Caco-2 (cell line): ENCODE data around the gene GJA1. TPM values are rescaled to one million over a fixed set of nuclear protein-coding genes. Genes with fewer than 3 reads are reported as not detected.
"Not testable (repeated sequence)": the region's sequence is repeated elsewhere in the genome, so short reads cannot be mapped to it uniquely, and the experiment has no call there.

Experiments used
- BruUV-seq: library from RNA; stranded (reverse); fragments of 400-500 nt; replicated peaks from 2 replicates; lab custom pipeline; 2021; lab: Mats Ljungman, UMichigan
- CTCF ChIA-PET: fragments of 300-600 bp; sonication (Branson Sonifier 250); formaldehyde crosslinking; loops from one replicate; lab custom pipeline; 2022; ENCODE audit warnings: antibody characterized with exemption; lab: Charles Lee
- POLR2A ChIA-PET: fragments of 300-600 bp; sonication (Branson Sonifier 250); formaldehyde crosslinking; loops from one replicate; lab custom pipeline; 2022; ENCODE audit warnings: antibody characterized with exemption; lab: Charles Lee
- DNase-seq, 2 experiments: peaks; one replicate each; pipeline versions ENCODE4 v3.0.0 to v3.0.0-alpha.2; 2020 to 2022
- H3K27me3 ChIP-seq: replicated peaks from 2 replicates; pipeline ENCODE4 v1.6.0; 2011; ENCODE audit warnings: low read length; ENCODE audit not compliant: control insufficient read depth, insufficient read depth
- H3K36me3 ChIP-seq: 2 replicates; pipeline ENCODE4 v1.5.1; 2011; ENCODE audit warnings: low read length; ENCODE audit not compliant: control insufficient read depth, insufficient read depth
- H3K4me1 ChIP-seq: fragments of 250-450 bp; sonication (Bioruptor Pico); 2 replicates; pipeline ENCODE4 v1.5.1; 2020; ENCODE audit warnings: mild to moderate bottlenecking
- H3K4me3 ChIP-seq: 2 replicates; pipeline ENCODE4 v1.5.1; 2011; ENCODE audit warnings: low read depth, mild to moderate bottlenecking, control low read depth, low read length
- H3K9me3 ChIP-seq: fragments of 250-450 bp; sonication (Bioruptor Pico); 2 replicates; pipeline ENCODE4 v1.5.1; 2020; ENCODE audit warnings: mild to moderate bottlenecking, moderate library complexity
- H3K27ac Mint-ChIP-seq: one replicate; pipeline ENCODE4 v1.8.0; 2022; ENCODE audit warnings: mixed read lengths; ENCODE audit not compliant: unreplicated experiment
- H3K27me3 Mint-ChIP-seq: one replicate; pipeline ENCODE4 v1.8.0; 2022; ENCODE audit warnings: mixed read lengths; ENCODE audit not compliant: insufficient read depth, unreplicated experiment
- H3K36me3 Mint-ChIP-seq: one replicate; pipeline ENCODE4 v1.8.0; 2022; ENCODE audit warnings: mild to moderate bottlenecking, mixed read lengths; ENCODE audit not compliant: insufficient read depth, unreplicated experiment
- H3K4me1 Mint-ChIP-seq: one replicate; pipeline ENCODE4 v1.8.0; 2022; ENCODE audit warnings: low read depth, mixed read lengths; ENCODE audit not compliant: unreplicated experiment
- H3K4me3 Mint-ChIP-seq: one replicate; pipeline ENCODE4 v1.8.0; 2022; ENCODE audit warnings: mild to moderate bottlenecking, moderate library complexity, mixed read lengths; ENCODE audit not compliant: unreplicated experiment
- H3K9me3 Mint-ChIP-seq: one replicate; pipeline ENCODE4 v1.8.0; 2022; ENCODE audit warnings: mixed read lengths; ENCODE audit not compliant: unreplicated experiment
- CTCF ChIP-seq, 2 experiments: fragments of 200-600 bp in 1 of 2; IDR thresholded peaks; 1 replicate in 1 of 2; 2 replicates in 1 of 2; pipeline versions ENCODE4 v1.5.1 to v1.8.0; 2011 to 2022; ENCODE audit warnings: antibody characterized with exemption in 1 of 2, control low read depth in 1 of 2, inconsistent platforms in 1 of 2, low read depth in 1 of 2, low read length in 1 of 2, mild to moderate bottlenecking in 1 of 2, moderate library complexity in 1 of 2; ENCODE audit not compliant: insufficient read depth in 1 of 2, severe bottlenecking in 1 of 2, unreplicated experiment in 1 of 2
- intact Hi-C: fragments of 100-400 bp; cut with micrococcal nuclease; formaldehyde crosslinking; loops from one replicate; pipeline ENCODE4 v1.10.0; 2022; ENCODE audit not compliant: unreplicated experiment
- total RNA-seq: library from RNA; stranded (reverse); gene quantifications from 2 replicates; pipeline ENCODE4 v1.2.3, GENCODE V29; 2022

The GJA1 gene
- total RNA-seq, 1 experiment from 2014 or later: 54.5 TPM

GRCh38 chr6:121393731-121394505, 41.5 kb upstream of the GJA1 start:
- ChIA-PET CTCF (no interaction called here), POLR2A (interaction anchor here (0.6 kb wide), 1 partner anchor 60 kb away, joined by 3 read pairs; the partner anchor contains the start of gene TBC1D32)
- TF ChIP-seq CTCF (IDR thresholded peaks at IDR 0.05; ENCODE audit: insufficient read depth in 1 of 2, low read depth in 1 of 2, low read length in 1 of 2, severe bottlenecking in 1 of 2, unreplicated experiment in 1 of 2): no peak
- Histone ChIP-seq H3K9me3 (no peaks in the 10 kb centered on the region), H3K36me3 (no peaks in the 10 kb centered on the region), H3K27me3 (no peaks in the 10 kb centered on the region), H3K4me3 (no peak overlapping the region), H3K4me1 (peaks cover 3% of the 10 kb centered on the region)
- Mint-ChIP-seq H3K4me3 (no peak overlapping the region), H3K36me3 (no peaks in the 10 kb centered on the region), H3K4me1 (peaks cover 7% of the 10 kb centered on the region), H3K27ac (no peak overlapping the region), H3K27me3 (no peaks in the 10 kb centered on the region), H3K9me3 (no peaks in the 10 kb centered on the region)
- no TSS peak for BruUV-seq
- no peak for DNase-seq
- intact Hi-C loops: no loop called here

GRCh38 chr6:121395736-121396135, 39.7 kb upstream of the GJA1 start:
- Mint-ChIP-seq H3K27me3 (no peaks in the 10 kb centered on the region), H3K27ac (no peak overlapping the region)
- H3K4me1 ChIP-seq: peaks cover 16% of the 10 kb centered on the region

GRCh38 chr6:121397188-121397587, 38.3 kb upstream of the GJA1 start:
- H3K27me3 ChIP-seq, H3K27ac Mint-ChIP-seq, POLR2A ChIA-PET, H3K9me3 Mint-ChIP-seq, H3K36me3 ChIP-seq, BruUV-seq, H3K27me3 Mint-ChIP-seq, H3K9me3 ChIP-seq, intact Hi-C loops, DNase-seq, H3K4me3 ChIP-seq, H3K36me3 Mint-ChIP-seq, H3K4me3 Mint-ChIP-seq, CTCF ChIA-PET: not testable (repeated sequence)
- peaks cover 17% of the 10 kb centered on the region for H3K4me1 ChIP-seq
- peaks cover 17% of the 10 kb centered on the region for H3K4me1 Mint-ChIP-seq

More at GRCh38 chr6:121395736-121396135, 39.7 kb upstream of the GJA1 start:
- no peak overlapping the region for H3K4me3 Mint-ChIP-seq
- Histone ChIP-seq H3K36me3 (no peaks in the 10 kb centered on the region), H3K9me3 (no peaks in the 10 kb centered on the region), H3K4me3 (no peak overlapping the region), H3K27me3 (no peaks in the 10 kb centered on the region)
- POLR2A ChIA-PET: no interaction called here
- intact Hi-C loops: no loop called here
- H3K36me3 Mint-ChIP-seq: peaks cover 8% of the 10 kb centered on the region
- CTCF ChIA-PET: no interaction called here
- peaks cover 17% of the 10 kb centered on the region for H3K4me1 Mint-ChIP-seq
- no peak for DNase-seq
- H3K9me3 Mint-ChIP-seq: no peaks in the 10 kb centered on the region
- BruUV-seq: no TSS peak
- no peak for TF ChIP-seq CTCF (IDR thresholded peaks at IDR 0.05; ENCODE audit: insufficient read depth in 1 of 2, low read depth in 1 of 2, low read length in 1 of 2, severe bottlenecking in 1 of 2, unreplicated experiment in 1 of 2)
